HG02884 (cell line): ENCODE results near the gene LCA5.
"Not testable (repeated sequence)": the region's sequence is repeated elsewhere in the genome, so short reads cannot be mapped to it uniquely, and the experiment has no call there.

ENCODE experiments used
- ATAC-seq: cut with Tn5 transposase; IDR thresholded peaks from one replicate; pipeline ENCODE4 v1.9.1; 2021; ENCODE audit warnings: mild to moderate bottlenecking, moderate library complexity; ENCODE audit not compliant: unreplicated experiment

The LCA5 gene

DNA sequence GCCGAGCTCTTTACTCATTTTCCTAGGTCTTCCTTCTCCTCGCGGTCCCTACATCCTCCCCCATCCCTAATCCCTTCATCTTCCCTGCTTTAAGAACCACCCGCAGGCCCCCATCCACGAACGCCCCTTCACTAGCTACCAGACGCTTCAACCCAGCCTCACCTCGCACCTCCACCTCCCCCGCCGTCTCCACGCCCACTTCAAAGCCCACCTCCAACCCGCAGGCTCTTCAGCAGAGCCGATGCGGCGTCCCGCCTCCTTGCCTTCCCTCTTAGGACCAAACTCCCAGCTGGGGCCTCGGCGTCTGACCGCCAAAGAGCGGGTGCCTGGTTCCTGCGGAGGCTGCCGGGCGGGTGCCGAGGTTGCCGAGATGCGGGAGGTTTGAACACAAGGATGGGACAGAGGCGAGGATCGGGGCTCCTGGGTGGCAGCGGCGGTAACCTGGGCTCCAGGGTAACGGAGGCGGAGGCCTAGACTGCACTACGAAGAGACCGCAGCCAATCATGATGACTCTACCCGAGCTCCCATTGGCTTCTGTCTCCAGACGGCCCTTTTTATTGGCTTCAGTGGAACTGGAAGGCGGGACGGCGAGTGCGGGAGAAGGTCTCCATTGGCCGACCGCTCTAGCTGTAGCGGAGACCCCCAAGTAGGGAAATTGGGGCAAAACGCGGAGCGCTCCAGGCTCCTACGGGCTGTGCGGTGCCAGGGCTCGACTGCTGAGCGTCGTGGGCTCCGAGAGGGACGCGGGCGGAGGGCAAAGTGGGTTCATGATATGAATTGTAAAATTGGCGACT is at the start of gene LCA5:
LCA5 (minus strand) TSS at position 477 of the 794 bp plus-strand sequence. CDS start 18,536 bp downstream, outside the sequence.
- ATAC-seq: peak; percentile 99

DNA sequence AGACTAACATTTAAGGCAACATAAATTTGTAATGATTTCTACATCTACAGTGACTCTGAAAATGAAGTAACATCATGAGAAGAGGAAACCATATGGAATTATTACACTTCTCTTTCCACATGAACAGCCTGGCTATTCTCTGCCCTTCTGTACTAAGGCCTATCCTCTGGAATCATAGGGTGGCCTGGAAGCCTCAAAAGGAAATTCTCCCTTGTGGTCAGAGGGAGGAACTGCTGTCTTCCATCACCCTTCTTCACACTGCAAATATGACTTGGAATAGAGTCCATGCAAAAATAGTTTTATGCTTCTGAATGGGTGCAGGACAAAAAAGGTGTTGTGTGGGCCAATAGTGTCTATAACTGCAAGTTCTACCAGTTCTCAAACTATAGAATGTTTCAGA is 49.3 kb upstream of the LCA5 start:
- ATAC-seq: peak; percentile 72

DNA sequence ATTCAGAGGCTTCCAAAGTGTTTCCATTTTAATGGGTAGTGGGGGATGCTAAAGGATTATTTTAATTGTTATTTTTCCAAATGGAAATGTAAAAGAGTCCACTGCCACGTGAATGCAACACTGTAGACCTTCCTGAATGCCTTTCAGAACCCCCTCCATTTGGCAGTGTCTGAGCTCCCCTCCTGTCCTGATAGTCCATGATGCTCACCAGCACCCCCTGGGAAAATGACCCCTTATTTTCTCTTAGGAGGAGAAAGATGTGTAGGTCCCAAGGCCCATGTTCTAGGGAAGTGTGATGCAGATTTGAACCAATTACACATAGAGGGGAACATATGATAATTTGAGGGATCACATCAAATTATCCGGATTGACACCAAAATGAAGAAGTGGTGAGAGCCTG is 47.1 kb upstream of the LCA5 start:
- no peak for ATAC-seq

DNA sequence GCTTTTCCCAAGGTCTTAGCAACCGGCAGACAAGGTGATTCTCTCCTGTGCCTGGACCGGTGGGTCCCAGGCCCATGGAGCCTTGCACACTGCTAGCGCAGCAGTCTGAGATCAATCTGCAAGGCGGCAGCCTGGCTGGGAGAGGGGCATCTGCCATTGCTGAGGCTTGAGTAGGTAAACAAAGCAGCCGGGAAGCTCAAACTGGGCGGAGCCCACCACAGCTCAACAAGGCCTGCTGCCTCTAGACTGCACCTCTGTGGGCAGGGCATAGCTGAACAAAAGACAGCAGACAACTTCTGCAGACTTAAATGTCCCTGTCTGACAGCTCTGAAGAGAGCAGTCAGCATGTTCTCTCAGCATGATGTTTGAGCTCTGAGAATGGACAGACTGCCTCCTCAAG is 40.7 kb upstream of the LCA5 start:
- ATAC-seq: not testable (repeated sequence)

DNA sequence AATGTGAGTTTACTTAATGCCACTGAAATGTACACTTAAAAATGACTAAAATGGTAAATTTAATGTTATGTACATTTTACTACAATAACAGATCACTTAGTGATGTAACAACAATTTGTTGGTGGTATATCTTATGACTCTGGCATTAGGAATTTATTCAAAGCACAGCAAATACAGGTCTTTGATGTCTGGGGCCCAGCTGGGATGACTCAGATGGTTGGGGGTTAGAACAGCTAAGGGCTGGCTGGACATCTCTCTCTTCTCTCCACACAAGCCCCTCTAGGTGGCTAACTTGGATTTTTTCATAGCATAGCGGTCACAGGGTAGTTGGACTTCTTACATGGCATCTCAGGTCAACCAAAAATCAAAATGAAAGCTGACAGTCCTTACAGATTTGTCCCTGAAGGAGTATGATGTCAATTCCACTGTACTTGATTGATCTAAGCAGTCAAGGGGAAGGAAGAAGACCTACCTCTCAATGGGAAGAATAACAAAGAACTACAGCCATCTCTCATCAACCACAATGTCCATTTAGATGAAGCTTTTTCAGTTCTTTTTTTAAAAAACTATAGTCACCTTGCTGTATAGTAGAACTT is 37.5 kb upstream of the LCA5 start:
- ATAC-seq: no peak

DNA sequence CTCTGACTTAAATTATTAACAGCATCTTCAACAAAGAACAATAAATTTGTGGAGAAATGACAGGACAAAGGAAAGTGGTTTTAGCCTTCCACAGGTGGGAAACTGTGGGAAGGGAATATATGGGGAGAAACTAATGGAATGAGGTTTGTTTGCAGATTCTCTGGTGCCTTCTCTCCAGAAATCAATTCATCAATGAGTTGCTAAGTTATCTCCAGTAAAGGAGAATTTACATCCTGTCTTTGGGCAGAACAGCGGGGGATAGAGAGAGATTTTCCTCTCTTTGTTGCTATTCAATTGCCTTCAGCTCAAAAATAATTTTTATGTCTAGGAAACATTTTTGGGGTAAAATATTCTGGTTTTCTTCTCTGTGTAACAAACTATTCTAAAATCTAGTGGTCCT is 36.9 kb upstream of the LCA5 start:
- no peak for ATAC-seq

DNA sequence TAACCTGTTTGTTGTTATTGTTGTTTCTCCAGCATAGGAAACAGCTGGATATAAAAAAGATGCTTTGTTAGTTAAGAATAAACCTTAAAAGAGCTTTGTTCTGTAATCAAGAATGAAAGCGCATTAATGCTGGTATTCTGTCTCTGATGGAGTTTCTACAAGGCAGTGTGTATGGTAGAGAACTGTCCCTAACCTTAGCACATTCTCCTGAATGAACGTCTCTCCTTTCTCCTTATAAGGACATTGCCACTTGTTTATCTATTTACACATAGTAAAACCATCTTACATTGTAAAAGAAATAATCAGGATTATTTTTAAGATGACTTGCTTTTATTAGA is 33.8 kb upstream of the LCA5 start:
- ATAC-seq: peak; percentile 29

DNA sequence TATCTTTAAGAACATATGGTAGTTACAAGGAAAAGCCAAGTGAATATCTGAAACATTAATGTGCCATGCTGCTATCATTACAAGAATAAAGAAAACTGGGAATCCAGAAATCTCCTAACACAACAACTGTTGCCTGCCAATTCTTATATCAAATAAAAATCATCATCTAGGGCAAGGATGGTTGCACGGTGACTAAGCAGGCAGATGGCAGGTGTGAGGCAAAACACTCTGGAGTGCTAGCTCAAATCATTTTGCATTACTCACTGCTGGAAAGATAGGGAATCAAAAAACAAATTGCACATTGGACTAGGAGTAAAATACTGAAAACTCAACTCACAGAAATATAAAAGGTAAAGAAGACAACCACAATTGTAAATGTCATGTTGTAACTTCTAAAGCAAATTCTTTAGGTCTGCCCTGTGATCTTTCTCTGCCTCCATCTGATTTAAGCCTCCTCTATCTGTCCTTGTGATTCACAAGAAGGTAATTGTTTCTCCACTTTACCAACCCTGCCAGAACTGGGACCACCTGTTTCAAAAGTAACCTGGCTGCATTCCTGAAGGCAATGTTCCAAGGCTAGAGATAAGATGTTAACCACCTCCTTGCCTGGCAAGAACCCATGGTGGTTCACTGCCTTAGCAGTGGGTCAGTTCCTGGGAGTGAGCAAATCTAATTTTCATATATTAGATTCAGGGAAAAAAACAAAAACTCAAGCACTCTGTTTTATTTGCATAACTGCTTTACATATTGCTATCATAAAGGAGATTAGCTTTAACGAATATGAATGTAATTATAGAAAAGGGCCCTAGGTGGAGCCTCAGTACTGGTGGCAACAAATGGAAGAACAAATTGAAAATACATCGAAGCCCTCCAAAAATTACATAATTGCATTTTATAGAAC is 33.1 kb upstream of the LCA5 start:
- ATAC-seq: peak; percentile 92

DNA sequence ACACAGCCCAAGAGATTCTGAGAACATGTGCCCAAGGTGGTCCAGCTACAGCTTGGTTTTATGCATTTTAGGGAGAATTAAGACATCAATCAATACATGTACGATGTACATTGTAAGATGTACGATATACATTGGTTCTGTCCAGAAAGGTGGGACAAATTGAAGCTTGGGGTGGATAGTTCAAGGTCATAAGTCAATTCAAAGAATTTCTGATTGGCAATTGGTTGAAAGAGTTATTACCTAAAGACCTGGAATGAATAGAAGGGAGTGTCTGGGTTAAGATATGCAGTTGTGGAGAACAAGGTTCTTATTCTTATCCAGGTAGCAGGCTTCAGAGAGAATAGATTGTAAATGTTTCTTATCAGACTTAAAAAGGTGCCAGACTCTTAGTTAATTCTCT is 31.8 kb upstream of the LCA5 start:
- no peak for ATAC-seq

DNA sequence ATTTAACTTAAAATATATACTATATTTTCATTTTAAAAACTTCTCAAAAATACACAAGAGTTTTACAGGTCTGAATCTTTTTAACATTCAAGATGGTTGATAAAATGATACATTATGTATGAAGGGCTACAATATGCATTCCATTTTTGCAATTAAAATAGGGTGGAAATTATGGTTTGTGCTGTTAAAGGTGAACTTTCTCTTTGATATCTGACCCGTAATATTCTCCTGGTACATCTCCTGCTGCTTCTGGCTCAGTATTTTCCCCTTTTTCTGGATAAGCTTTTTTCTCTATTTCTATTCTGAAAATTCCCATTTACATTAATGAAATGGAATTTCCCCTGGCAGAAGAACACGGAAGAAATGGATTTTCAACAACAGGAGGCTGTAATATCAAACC is 27.4 kb upstream of the LCA5 start:
- no peak for ATAC-seq

DNA sequence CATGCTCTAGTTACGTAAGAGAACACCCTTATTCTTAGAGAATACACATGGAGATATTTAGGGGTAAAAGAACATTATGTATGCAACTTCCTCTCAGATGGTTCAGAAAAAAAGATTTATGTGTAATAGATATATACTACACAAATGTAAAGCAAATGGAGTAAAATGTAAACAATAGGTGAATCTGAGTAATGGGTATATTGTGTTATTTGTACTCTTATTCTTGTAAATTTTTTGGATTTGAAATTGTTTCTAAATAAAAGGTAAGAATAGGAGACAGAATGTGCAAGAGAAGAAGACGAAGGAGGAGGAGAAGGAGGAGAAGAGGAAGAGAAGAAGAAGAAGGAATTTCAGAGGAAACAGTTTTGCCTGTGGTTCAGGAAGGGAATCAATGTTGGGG is 22.5 kb upstream of the LCA5 start:
- no peak for ATAC-seq

DNA sequence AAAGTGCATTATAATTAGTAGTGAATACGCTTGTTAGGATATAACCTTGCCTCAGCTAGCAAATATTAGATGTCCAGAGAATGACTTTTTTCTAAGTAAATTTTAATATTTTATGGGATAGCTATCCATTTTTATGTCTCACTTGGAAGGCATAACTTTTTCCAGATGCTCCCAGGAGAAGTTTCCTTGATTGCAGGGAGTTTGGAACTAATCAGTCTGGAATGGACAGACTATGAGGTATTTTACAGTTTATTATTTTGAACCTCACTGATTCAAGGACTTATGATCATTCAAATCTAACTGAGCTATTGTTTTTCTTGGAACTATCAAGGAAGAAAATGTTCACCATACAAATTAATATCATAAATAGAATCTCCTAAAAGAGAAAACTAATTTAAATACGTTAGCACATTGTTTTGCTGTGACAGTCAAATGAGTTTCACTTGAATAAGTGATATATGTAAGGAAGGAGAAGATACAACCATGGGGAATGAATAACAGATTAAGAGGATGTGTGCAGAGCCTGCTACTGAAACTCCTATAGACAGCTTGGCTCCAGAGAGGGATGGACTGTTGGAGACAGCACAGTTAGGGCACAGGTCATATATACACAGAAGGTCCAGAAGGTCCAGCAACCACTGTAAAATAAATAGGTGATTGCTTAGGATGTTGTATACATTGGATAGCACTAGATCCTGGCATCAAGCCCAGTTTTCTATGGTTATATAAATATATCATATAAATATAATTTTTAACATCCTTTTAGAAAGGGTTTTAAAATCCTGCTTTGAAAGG is 20.6 kb upstream of the LCA5 start:
- ATAC-seq: no peak

DNA sequence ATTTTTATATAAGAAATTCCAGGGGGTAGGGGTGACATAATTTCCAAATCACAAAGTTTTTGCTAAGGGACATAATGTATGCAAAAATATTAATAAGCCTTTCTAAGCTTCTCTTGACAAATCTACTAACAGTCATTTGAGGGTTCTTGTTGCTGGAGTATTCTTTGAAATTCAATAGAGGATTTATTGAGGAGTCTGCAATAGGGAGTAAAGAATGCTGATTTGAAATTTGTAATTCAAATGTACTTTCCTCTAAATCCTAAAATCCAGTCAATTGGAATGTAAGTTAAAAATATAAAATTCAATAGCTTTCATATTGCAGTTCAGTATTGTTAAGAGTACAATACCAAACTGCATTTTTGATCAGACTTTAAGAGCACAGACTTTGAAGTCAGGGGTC is 17.1 kb upstream of the LCA5 start:
- ATAC-seq: no peak

DNA sequence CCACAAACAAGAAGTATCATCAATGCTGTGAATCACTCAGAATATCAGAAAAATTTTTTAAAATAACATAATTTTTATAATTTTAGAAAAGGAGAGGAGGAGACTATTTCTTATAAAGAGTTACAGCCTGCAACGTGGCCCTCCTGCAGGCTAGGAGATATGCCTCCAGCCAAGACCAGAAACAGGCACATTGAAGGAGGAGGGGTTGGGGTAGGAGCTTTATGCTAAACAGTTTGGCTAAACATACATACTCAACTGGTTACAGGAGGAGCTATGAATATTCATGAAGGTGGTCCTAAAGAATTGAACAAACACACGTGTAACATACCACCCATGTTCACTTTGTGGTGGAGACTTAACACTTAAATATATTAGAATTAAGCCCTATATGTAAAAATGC is 14.2 kb upstream of the LCA5 start:
- ATAC-seq: no peak

DNA sequence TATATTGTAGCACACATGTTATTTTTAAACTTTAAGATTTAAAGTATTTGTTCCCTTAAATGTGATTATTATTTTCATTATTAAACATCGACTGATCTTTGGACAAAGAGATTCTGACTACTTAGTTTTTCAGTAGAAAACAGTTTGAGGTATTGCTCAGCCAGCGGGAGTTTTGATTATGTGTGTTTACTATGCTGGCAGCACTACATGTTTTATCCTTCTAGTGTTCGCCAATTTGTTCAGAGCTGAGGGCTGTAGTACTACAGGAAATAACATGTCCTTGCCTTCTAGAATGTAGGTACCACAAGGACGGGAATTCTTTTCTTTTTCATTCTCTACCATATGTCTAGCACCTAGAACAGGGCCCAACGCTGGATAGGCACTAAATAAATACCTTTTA is 11.1 kb upstream of the LCA5 start:
- no peak for ATAC-seq

DNA sequence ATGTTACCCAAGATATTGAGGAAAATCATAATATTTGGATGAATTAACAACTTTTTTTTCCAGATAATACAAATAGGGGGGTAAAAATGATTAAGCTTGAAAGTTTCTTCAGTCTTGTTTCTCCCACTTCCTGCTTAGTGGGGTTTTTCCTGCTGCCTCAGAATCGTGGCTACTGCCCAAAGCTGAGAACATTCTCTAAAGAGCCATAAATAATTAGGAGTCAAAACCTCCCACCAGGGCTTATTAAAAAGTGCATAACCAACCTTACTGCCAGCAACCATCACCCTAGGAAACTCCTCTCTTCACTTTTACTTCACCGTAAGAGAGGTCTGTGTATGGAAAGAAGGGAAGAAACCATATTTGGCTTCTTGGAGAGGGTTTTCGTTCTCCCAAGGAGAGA is 9.0 kb upstream of the LCA5 start:
- no peak for ATAC-seq

DNA sequence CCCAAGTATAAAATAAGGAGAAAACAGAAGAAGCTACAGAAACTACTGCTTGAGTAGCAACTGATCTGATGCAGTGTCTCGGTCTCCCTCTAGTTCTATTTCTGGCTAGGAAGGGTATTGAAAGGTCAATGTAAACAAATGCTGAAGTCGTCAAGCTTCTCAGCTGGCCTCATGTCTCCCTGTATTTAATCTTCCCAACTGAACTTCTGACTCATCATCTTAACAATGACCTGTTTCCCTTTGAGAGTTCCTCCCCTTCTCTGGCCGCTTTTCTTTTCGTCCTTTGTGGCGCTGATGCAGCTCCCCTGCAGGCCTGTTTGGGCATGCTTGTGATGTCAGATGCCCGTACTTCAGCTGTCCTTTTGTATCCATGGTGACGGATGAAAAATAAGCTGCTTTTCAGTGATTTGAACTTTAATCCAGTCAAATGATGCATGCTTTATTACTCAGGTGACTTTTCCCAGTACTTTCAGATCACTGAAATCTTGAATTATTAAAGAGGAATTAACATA is 7.8 kb upstream of the LCA5 start:
- ATAC-seq: peak; percentile 79

DNA sequence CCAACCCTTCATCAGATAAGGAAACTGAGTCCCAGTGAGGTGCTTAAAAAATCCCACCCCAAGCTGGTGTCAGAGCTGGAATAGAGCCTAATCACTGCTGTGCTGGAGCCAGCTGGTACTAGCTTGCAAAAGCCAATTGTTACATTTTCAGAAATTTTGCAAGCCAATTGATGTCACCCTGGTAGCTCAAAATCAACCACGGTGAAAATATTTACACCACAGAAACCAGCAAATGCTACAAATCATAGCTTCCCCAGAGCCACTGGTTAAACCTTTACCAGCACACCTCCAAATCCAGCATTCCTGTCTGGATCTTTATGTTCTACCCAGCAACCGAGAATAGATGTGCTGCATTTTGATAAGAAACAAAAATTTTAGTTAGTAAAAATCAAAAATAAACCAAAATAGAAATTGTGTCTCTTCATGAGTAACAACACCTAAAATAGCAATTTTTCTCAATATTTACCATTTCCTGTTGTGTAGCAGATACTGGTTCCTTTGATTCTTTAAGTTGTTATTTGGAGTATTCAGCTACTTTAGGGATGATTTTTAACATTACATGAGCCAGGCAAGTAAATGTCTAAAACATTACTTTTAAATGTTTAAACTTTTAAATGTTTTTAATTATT is 7.2 kb upstream of the LCA5 start:
- ATAC-seq: peak; percentile 51

DNA sequence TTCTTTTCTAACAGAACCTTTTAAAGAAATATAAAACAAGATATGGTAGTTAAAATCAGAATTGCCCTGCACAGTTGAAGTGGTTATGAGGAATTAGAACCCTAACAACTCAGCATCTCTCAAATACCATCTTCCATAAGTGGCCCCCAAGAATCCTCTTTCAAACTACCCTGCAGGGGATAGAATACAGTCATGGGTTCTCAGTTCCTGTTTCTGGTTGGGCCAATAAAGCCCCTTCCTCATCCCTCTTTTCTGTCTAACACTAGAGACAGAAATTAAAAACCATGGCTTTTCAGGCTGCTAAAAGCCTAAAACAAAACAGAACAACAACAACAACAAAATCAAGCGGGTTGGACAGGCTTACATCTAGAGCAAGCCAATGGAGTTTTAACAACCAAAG is 6.7 kb upstream of the LCA5 start:
- peak; percentile 27 for ATAC-seq

DNA sequence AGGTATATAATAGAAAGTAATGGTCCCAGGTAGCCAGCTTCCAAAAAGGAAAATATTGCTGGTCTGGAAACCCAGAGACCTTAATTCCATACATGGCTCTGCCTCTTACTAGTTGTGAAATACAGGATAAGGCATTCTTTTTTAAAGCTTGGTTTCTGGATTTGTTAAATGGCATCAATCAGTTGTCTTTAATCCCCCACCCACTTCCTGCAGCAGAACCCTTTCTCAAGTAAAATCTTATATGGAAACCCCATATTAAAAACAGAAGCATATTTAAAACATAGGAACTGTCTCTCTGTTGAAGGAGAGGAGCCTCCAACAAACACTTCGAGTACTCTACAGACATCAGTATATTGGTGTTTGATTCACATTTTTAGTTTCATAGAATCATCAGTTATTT is 6.2 kb upstream of the LCA5 start:
- no peak for ATAC-seq
